A549 (cell line): ENCODE results near the gene ASF1B. TPM values are rescaled to one million over a fixed set of nuclear protein-coding genes. Genes with fewer than 3 reads are reported as not detected.

Experiments used
- ATAC-seq, 2 experiments: fragments of 200-7000 bp in 1 of 2; fragments of >200 bp in 1 of 2; cut with Nextera tagmentation in 1 of 2; cut with Tn5 transposase in 1 of 2; 3 replicates each; pipeline versions ENCODE4 v1.8.0 to v1.9.1; 2018 to 2020; ENCODE audit warnings: mild to moderate bottlenecking in 1 of 2, moderate library complexity in 1 of 2
- CTCF ChIA-PET: fragments of 300-600 bp; sonication (Branson Sonifier 250); formaldehyde crosslinking; extraction: SDS; loops from one replicate; lab custom pipeline; 2021; ENCODE audit warnings: antibody characterized with exemption, inconsistent platforms; lab: Yijun Ruan, JAX
- POLR2A ChIA-PET: fragments of 350-600 bp; formaldehyde crosslinking; extraction: SDS; loops from one replicate; lab custom pipeline; 2021; ENCODE audit warnings: antibody characterized with exemption, inconsistent platforms; lab: Yijun Ruan, JAX
- DNase-seq, 2 experiments: peaks; one replicate each; pipeline versions ENCODE4 v3.0.0 to v3.0.0-alpha.2; 2011 to 2016; ENCODE audit warnings: low read depth in 1 of 2, low spot score in 1 of 2
- FAIRE-seq: peaks from 2 replicates; lab custom pipeline; 2011; peaks lifted over from hg19 to GRCh38; lab: Jason Lieb, UNC
- H3K27ac ChIP-seq, 2 experiments: fragments of >200 bp; sonication (Bioruptor Twin); formaldehyde crosslinking; 3 replicates each; pipeline ENCODE4 v1.5.1; 2016 to 2017
- H3K4me1 ChIP-seq: fragments of >200 bp; sonication (Bioruptor Twin); formaldehyde crosslinking; 3 replicates; pipeline ENCODE4 v1.6.1; 2016
- H3K4me2 ChIP-seq: fragments of >200 bp; sonication (Bioruptor Twin); formaldehyde crosslinking; 3 replicates; pipeline ENCODE4 v1.6.1; 2016
- H3K4me3 ChIP-seq: fragments of >200 bp; sonication (Bioruptor Twin); formaldehyde crosslinking; 3 replicates; pipeline ENCODE4 v1.5.1; 2016
- H3K9me3 ChIP-seq: fragments of >200 bp; sonication (Bioruptor Twin); formaldehyde crosslinking; 3 replicates; pipeline ENCODE4 v1.6.1; 2016
- BHLHE40 ChIP-seq: IDR thresholded peaks from 2 replicates; pipeline ENCODE4 v1.6.1; 2012; ENCODE audit warnings: low read depth, low read length, inconsistent platforms
- CBX2 ChIP-seq: fragments of 200-600 bp; sonication (generic); IDR thresholded peaks from 2 replicates; pipeline ENCODE4 v1.6.1; 2016; ENCODE audit warnings: low read depth, mild to moderate bottlenecking, borderline replicate concordance
- CHD4 ChIP-seq: fragments of 200-600 bp; sonication (generic); IDR thresholded peaks from 2 replicates; pipeline ENCODE4 v1.6.1; 2016; ENCODE audit warnings: antibody characterized with exemption, mild to moderate bottlenecking, borderline replicate concordance
- CTCF ChIP-seq: fragments of >200 bp; sonication (Bioruptor Twin); formaldehyde crosslinking; IDR thresholded peaks from 3 replicates; pipeline ENCODE4 v1.5.1; 2016
- EP300 ChIP-seq, 2 experiments: fragments of >200 bp; sonication (Bioruptor Twin); formaldehyde crosslinking; IDR thresholded peaks; 2 replicates in 1 of 2; 3 replicates in 1 of 2; pipeline ENCODE4 v1.6.1; 2016 to 2017
- FOSL2 ChIP-seq, 2 experiments: fragments of 450-650 bp in 1 of 2; fragments of >200 bp in 1 of 2; sonication (Bioruptor Twin) in 1 of 2; formaldehyde crosslinking; IDR thresholded peaks; 2 replicates each; pipeline versions ENCODE4 v1.5.0 to v1.6.1; 2016 to 2020; ENCODE audit warnings: mild to moderate bottlenecking in 1 of 2, moderate library complexity in 1 of 2
- FOXS1 ChIP-seq: fragments of 250-450 bp; sonication (Bioruptor Pico); IDR thresholded peaks from 2 replicates; pipeline ENCODE4 v1.5.0; 2020; ENCODE audit warnings: mild to moderate bottlenecking, moderate library complexity
- HEYL ChIP-seq: fragments of 250-450 bp; sonication (Bioruptor Pico); IDR thresholded peaks from 2 replicates; pipeline ENCODE4 v1.8.0; 2021; ENCODE audit warnings: mild to moderate bottlenecking, moderate library complexity
- KDM1A ChIP-seq: fragments of 200-600 bp; sonication (generic); IDR thresholded peaks from 2 replicates; pipeline ENCODE4 v1.6.1; 2016; ENCODE audit warnings: low read depth, mild to moderate bottlenecking
- KDM5A ChIP-seq: fragments of 200-600 bp; sonication (generic); IDR thresholded peaks from 2 replicates; pipeline ENCODE4 v1.6.1; 2016; ENCODE audit warnings: antibody characterized with exemption, mild to moderate bottlenecking
- MAZ ChIP-seq: fragments of 150-350 bp; IDR thresholded peaks from 2 replicates; pipeline ENCODE4 v1.6.1; 2014; ENCODE audit warnings: antibody characterized with exemption, low read depth, low read length, borderline replicate concordance
- NPAS2 ChIP-seq: fragments of 250-450 bp; sonication (Bioruptor Pico); IDR thresholded peaks from 2 replicates; pipeline ENCODE4 v1.8.0; 2022; ENCODE audit warnings: mild to moderate bottlenecking, moderate library complexity, borderline replicate concordance
- NR3C1 ChIP-seq: fragments of >200 bp; sonication (Bioruptor Twin); formaldehyde crosslinking; IDR thresholded peaks from 3 replicates; pipeline ENCODE4 v1.6.1; 2017
- POLR2AphosphoS2 ChIP-seq: conservative IDR thresholded peaks from 2 replicates; pipeline ENCODE4 v1.6.1; 2012; ENCODE audit warnings: low read length, improper control_type of control experiment, inconsistent platforms
- RARB ChIP-seq: fragments of 250-450 bp; sonication (Bioruptor Pico); IDR thresholded peaks from 2 replicates; pipeline ENCODE4 v1.8.0; 2021; ENCODE audit warnings: mild to moderate bottlenecking, moderate library complexity
- SMC3 ChIP-seq: fragments of >200 bp; sonication (Bioruptor Twin); formaldehyde crosslinking; IDR thresholded peaks from 3 replicates; pipeline ENCODE4 v1.6.1; 2018; ENCODE audit warnings: inconsistent platforms
- ZSCAN20 ChIP-seq: fragments of 250-450 bp; sonication (Bioruptor Pico); IDR thresholded peaks from 2 replicates; pipeline ENCODE4 v1.8.0; 2022; ENCODE audit warnings: mild to moderate bottlenecking, moderate library complexity
- WGBS: methylation state at CpG from one replicate; pipeline ENCODE4 v1.1.6; 2017; ENCODE audit errors: missing lambda C conversion rate; 5-methylcytosine and 5-hydroxymethylcytosine counted together
- polyA plus RNA-seq, 4 experiments: library from polyadenylated mRNA; depleted of rRNA in 3 of 4; stranded (reverse); fragments of >200 nt; fragmentation: RNase III in 1 of 4; extraction: RNeasy Plus Mini Kit Qiagen cat#74134 plus additional on column Dnase treatment in 1 of 4; gene quantifications; 2 replicates in 3 of 4; 3 replicates in 1 of 4; pipeline ENCODE4 v1.2.3, GENCODE V29; 2011 to 2017
- TF ChIP-seq, protein P1 (sequence below): IDR thresholded peaks from 2 replicates; pipeline ENCODE4 v1.6.1; 2012
- TF ChIP-seq, protein P2 (sequence below): fragments of 150-350 bp; IDR thresholded peaks from 2 replicates; pipeline ENCODE4 v1.6.1; 2014; ENCODE audit warnings: low read depth, mild to moderate bottlenecking, low read length
- TF ChIP-seq, protein P3 (sequence below): fragments of 200-600 bp; sonication (generic); IDR thresholded peaks from 2 replicates; pipeline ENCODE4 v1.6.1; 2016; ENCODE audit warnings: antibody characterized with exemption, mild to moderate bottlenecking, moderate library complexity

The ASF1B gene
- polyA plus RNA-seq, 2 of the 4 experiments (the other 2 are of a cell fraction): 12.1 to 46.2 TPM

DNA sequence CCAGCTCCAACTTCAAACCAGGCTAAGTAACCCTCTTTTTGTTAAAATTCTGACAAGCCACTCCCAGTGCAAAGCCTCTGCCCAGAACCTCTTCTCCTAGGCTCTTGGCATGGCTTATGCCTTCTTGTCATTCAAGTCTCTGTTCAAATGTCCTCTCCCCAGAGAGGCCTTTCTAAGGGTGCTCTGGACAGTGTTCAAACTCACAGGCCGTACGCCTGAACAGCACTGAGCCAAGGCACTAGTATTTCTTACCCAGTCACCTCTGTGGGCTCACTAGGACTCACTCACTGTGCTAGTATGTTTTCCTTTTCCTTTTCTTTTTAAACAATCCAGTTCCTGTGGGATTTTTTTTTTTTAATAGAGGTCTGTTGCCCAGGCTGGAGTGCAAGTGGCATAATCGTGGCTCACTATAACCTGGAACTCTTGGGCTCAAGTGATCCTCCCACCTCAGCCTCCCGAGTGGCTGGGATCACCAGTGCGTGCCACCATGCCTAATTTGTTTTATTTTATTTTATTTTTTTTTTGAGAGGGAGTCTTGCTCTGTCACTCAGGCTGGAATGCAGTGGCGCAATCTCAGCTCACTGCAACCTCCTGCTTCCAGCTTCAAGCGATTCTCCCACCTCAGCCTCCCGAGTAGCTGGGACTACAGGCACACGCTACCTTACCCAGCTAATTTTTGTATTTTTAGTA lies 2.3 kb upstream of the ASF1B start:
- no peak for TF ChIP-seq ZSCAN20 (CRISPR knock-in tag)
- no peak for TF ChIP-seq NR3C1
- TF ChIP-seq, protein P1, sequence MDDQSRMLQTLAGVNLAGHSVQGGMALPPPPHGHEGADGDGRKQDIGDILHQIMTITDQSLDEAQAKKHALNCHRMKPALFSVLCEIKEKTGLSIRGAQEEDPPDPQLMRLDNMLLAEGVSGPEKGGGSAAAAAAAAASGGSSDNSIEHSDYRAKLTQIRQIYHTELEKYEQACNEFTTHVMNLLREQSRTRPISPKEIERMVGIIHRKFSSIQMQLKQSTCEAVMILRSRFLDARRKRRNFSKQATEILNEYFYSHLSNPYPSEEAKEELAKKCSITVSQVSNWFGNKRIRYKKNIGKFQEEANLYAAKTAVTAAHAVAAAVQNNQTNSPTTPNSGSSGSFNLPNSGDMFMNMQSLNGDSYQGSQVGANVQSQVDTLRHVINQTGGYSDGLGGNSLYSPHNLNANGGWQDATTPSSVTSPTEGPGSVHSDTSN: no peak
- TF ChIP-seq NPAS2 (CRISPR knock-in tag): no peak
- no peak for TF ChIP-seq POLR2AphosphoS2
- no peak for TF ChIP-seq HEYL (CRISPR knock-in tag)
- no peak for TF ChIP-seq KDM1A
- TF ChIP-seq CHD4: no peak
- TF ChIP-seq, protein P2, sequence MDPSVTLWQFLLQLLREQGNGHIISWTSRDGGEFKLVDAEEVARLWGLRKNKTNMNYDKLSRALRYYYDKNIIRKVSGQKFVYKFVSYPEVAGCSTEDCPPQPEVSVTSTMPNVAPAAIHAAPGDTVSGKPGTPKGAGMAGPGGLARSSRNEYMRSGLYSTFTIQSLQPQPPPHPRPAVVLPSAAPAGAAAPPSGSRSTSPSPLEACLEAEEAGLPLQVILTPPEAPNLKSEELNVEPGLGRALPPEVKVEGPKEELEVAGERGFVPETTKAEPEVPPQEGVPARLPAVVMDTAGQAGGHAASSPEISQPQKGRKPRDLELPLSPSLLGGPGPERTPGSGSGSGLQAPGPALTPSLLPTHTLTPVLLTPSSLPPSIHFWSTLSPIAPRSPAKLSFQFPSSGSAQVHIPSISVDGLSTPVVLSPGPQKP: no peak
- no peak for TF ChIP-seq FOXS1 (CRISPR knock-in tag)
- no peak for TF ChIP-seq FOSL2 (IDR thresholded peaks at IDR 0.05)
- TF ChIP-seq FOSL2 (CRISPR knock-in tag; IDR thresholded peaks at IDR 0.05): no peak
- no peak for TF ChIP-seq SMC3
- no peak for TF ChIP-seq KDM5A
- TF ChIP-seq CTCF: no peak
- TF ChIP-seq, protein P3, sequence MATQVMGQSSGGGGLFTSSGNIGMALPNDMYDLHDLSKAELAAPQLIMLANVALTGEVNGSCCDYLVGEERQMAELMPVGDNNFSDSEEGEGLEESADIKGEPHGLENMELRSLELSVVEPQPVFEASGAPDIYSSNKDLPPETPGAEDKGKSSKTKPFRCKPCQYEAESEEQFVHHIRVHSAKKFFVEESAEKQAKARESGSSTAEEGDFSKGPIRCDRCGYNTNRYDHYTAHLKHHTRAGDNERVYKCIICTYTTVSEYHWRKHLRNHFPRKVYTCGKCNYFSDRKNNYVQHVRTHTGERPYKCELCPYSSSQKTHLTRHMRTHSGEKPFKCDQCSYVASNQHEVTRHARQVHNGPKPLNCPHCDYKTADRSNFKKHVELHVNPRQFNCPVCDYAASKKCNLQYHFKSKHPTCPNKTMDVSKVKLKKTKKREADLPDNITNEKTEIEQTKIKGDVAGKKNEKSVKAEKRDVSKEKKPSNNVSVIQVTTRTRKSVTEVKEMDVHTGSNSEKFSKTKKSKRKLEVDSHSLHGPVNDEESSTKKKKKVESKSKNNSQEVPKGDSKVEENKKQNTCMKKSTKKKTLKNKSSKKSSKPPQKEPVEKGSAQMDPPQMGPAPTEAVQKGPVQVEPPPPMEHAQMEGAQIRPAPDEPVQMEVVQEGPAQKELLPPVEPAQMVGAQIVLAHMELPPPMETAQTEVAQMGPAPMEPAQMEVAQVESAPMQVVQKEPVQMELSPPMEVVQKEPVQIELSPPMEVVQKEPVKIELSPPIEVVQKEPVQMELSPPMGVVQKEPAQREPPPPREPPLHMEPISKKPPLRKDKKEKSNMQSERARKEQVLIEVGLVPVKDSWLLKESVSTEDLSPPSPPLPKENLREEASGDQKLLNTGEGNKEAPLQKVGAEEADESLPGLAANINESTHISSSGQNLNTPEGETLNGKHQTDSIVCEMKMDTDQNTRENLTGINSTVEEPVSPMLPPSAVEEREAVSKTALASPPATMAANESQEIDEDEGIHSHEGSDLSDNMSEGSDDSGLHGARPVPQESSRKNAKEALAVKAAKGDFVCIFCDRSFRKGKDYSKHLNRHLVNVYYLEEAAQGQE: no peak
- no peak for TF ChIP-seq BHLHE40
- no peak for TF ChIP-seq CBX2
- no peak for TF ChIP-seq MAZ
- TF ChIP-seq EP300 (IDR thresholded peaks at IDR 0.05): no peak
- no peak for TF ChIP-seq RARB (CRISPR knock-in tag)
- TF ChIP-seq, all 56 proteins: peak for 0
- ChIA-PET CTCF (interaction anchor here (0.8 to 3.0 kb wide), 3 partner anchors 10 to 210 kb away, joined by 3 to 11 read pairs (median 6); no protein-coding TSS in a partner anchor), POLR2A (no interaction called here)
- FAIRE-seq: no peak
- no peak for ATAC-seq
- no peak for DNase-seq
- H3K4me1 ChIP-seq: peaks cover 11% of the 10 kb centered on the region; the same call in 2 of the 3 replicates
- WGBS: 94% methylated on average over 9 of the region's 9 CpGs
- H3K27ac ChIP-seq: peak overlapping the region in 1 of 2 experiments; percentile 92; a peak in 2 of 6 replicates
- H3K4me2 ChIP-seq: no peak overlapping the region
- no peaks in the 10 kb centered on the region for H3K9me3 ChIP-seq
- no peak overlapping the region for H3K4me3 ChIP-seq
